CD14-positive monocyte (primary cell): ENCODE data around the gene DYRK1A. TPM values are rescaled to one million over a fixed set of nuclear protein-coding genes. Genes with fewer than 3 reads are reported as not detected.

Experiments
- DNase-seq, 3 donors: peaks; one replicate each; pipeline ENCODE4 v3.0.0-alpha.2; 2011 to 2022
- H2AFZ ChIP-seq: 2 replicates; pipeline ENCODE4 v1.6.0; 2012; ENCODE audit warnings: mild to moderate bottlenecking, low read depth, low read length, inconsistent platforms; ENCODE audit not compliant: insufficient read depth, poor library complexity, severe bottlenecking
- H3K27ac ChIP-seq, 2 donors: 1 replicate in 1 of 2; 2 replicates in 1 of 2; pipeline ENCODE4 v1.5.1; 2012 to 2013; ENCODE audit warnings: low read length in 2 of 2, control low read depth in 1 of 2, inconsistent platforms in 1 of 2, low read depth in 1 of 2, mild to moderate bottlenecking in 1 of 2
- H3K27me3 ChIP-seq, 2 donors: one replicate each; pipeline versions ENCODE4 v1.6.0 to v1.6.1; 2011 to 2013; ENCODE audit warnings: low read length in 2 of 2; ENCODE audit not compliant: control insufficient read depth in 2 of 2, insufficient read depth in 2 of 2
- H3K36me3 ChIP-seq, 2 donors: replicated peaks in 1 of 2; 1 replicate in 1 of 2; 2 replicates in 1 of 2; pipeline versions ENCODE4 v1.5.1 to v1.6.1; 2012 to 2013; ENCODE audit warnings: low read length in 2 of 2, control low read depth in 1 of 2, inconsistent platforms in 1 of 2, mild to moderate bottlenecking in 1 of 2; ENCODE audit not compliant: insufficient read depth in 2 of 2, control insufficient read depth in 1 of 2
- H3K4me1 ChIP-seq, 2 donors: 1 replicate in 1 of 2; 2 replicates in 1 of 2; pipeline versions ENCODE4 v1.5.1 to v1.6.1; 2012 to 2013; ENCODE audit warnings: low read length in 2 of 2, control low read depth in 1 of 2, inconsistent platforms in 1 of 2, mild to moderate bottlenecking in 1 of 2, moderate library complexity in 1 of 2; ENCODE audit not compliant: insufficient read depth in 2 of 2, control insufficient read depth in 1 of 2
- H3K4me2 ChIP-seq: replicated peaks from 2 replicates; pipeline ENCODE3; 2012; ENCODE audit warnings: low read length, moderate library complexity, mild to moderate bottlenecking; ENCODE audit not compliant: poor library complexity, severe bottlenecking; ENCODE audit errors: extremely low read depth
- H3K4me3 ChIP-seq, 3 experiments: fragments of 200-600 bp in 1 of 3; sonication (generic) in 1 of 3; replicated peaks in 1 of 3; 1 replicate in 2 of 3; 2 replicates in 1 of 3; pipeline ENCODE4 v1.5.1; 2011 to 2013; ENCODE audit warnings: low read length in 3 of 3, mild to moderate bottlenecking in 3 of 3, control low read depth in 2 of 3, low read depth in 2 of 3, inconsistent platforms in 1 of 3, moderate library complexity in 1 of 3
- H3K79me2 ChIP-seq: 2 replicates; pipeline ENCODE4 v1.6.0; 2012; ENCODE audit warnings: mild to moderate bottlenecking, control low read depth, inconsistent platforms, low read length, moderate library complexity; ENCODE audit not compliant: insufficient read depth
- H3K9ac ChIP-seq: 2 replicates; pipeline ENCODE4 v1.6.0; 2017; ENCODE audit warnings: low read length, mild to moderate bottlenecking; ENCODE audit not compliant: insufficient read depth, poor library complexity, severe bottlenecking
- H3K9me3 ChIP-seq, 2 donors: replicated peaks in 1 of 2; 1 replicate in 1 of 2; 2 replicates in 1 of 2; pipeline versions ENCODE4 v1.5.1 to v1.6.1; 2012 to 2013; ENCODE audit warnings: low read length in 2 of 2, control low read depth in 1 of 2; ENCODE audit not compliant: control insufficient read depth in 1 of 2, insufficient read depth in 1 of 2
- H4K20me1 ChIP-seq: 2 replicates; pipeline ENCODE4 v1.6.0; 2012; ENCODE audit warnings: mild to moderate bottlenecking, low read length, control low read depth, moderate library complexity; ENCODE audit not compliant: insufficient read depth
- H3K27ac Mint-ChIP-seq, 7 donors: one replicate each; pipeline ENCODE4 v1.8.0; 2020; ENCODE audit warnings: mild to moderate bottlenecking in 7 of 7, mixed read lengths in 7 of 7, moderate library complexity in 6 of 7, inconsistent platforms in 2 of 7
- H3K27me3 Mint-ChIP-seq, 3 donors: one replicate each; pipeline ENCODE4 v1.8.0; 2021 to 2022; ENCODE audit warnings: low read depth in 3 of 3, mild to moderate bottlenecking in 3 of 3, mixed read lengths in 3 of 3, moderate library complexity in 3 of 3, inconsistent platforms in 1 of 3
- H3K36me3 Mint-ChIP-seq, 2 donors: one replicate each; pipeline ENCODE4 v1.8.0; 2020; ENCODE audit warnings: mixed read lengths in 2 of 2, inconsistent platforms in 1 of 2, mild to moderate bottlenecking in 1 of 2
- H3K4me1 Mint-ChIP-seq: one replicate; pipeline ENCODE4 v1.8.0; 2020; ENCODE audit warnings: mild to moderate bottlenecking, mixed read lengths
- H3K4me3 Mint-ChIP-seq, 2 donors: one replicate each; pipeline ENCODE4 v1.8.0; 2020; ENCODE audit warnings: mild to moderate bottlenecking in 2 of 2, mixed read lengths in 2 of 2, moderate library complexity in 1 of 2
- H3K9me3 Mint-ChIP-seq, 7 donors: one replicate each; pipeline ENCODE4 v1.8.0; 2020 to 2022; ENCODE audit warnings: mixed read lengths in 7 of 7, mild to moderate bottlenecking in 6 of 7, moderate library complexity in 6 of 7, inconsistent platforms in 2 of 7
- WGBS: methylation state at CpG from one replicate; pipeline ENCODE4 v1.1.5; 2013; ENCODE audit warnings: missing lambda C conversion rate; ENCODE audit not compliant: insufficient coverage; 5-methylcytosine and 5-hydroxymethylcytosine counted together
- intact Hi-C, 2 donors: fragments of 100-400 bp; cut with micrococcal nuclease; formaldehyde crosslinking; loops; one replicate each; pipeline versions ENCODE4 v1.15.0 to v1.15.1; 2023
- polyA plus RNA-seq, 3 donors: library from polyadenylated mRNA; depleted of rRNA in 1 of 3; unstranded in 2 of 3; stranded (reverse) in 1 of 3; fragments of 300-500 nt in 2 of 3; fragments of >200 nt in 1 of 3; fragmentation: Illumina TruSeq in 2 of 3; gene quantifications; 1 replicate in 2 of 3; 2 replicates in 1 of 3; pipeline ENCODE4 v1.2.3, GENCODE V29; 2012 to 2021
- TF ChIP-seq, protein P1 (sequence below): fragments of 200-600 bp; IDR thresholded peaks from one replicate; pipeline ENCODE4 v1.8.0; 2022; ENCODE audit warnings: antibody characterized with exemption, mild to moderate bottlenecking

Gene DYRK1A
- polyA plus RNA-seq, 3 donors, result 1.8 to 53.5 (median 2.4) TPM

DNA sequence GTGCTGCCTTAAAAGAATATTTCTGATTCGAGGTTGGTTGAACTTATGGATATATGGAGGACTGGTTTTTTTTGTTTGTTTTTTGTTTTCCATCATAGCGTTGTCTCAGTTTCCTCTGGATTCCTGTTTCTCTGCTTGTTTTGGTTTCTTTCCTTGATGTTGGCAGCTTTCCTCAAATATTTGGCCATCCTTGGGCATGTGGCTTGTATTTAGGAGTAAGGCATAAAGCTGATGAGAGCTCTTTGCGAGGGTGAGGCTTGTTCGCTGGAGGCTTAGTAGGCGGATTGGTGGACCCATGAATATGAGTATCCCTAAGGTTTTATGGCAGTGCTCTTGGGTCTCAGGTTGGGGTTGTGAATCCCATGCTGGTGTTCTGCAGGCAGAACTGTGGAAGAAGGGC lies 22.9 kb downstream of the DYRK1A start:
- H3K9me3 Mint-ChIP-seq, result no peaks in the 10 kb centered on the region
- no peak overlapping the region for H3K4me3 ChIP-seq
- H3K36me3 Mint-ChIP-seq, result peaks cover 6 to 9% of the 10 kb centered on the region in 2 donors
- intact Hi-C loops, result no loop called here
- H3K9ac ChIP-seq, result no peak overlapping the region
- peaks cover 100% of the 10 kb centered on the region for H3K79me2 ChIP-seq
- H3K4me3 Mint-ChIP-seq, result no peak overlapping the region
- no peak overlapping the region for H3K4me2 ChIP-seq
- peak overlapping the region in 5 of 7 donors; percentile 22 to 78 (median 55) for H3K27ac Mint-ChIP-seq
- no peak overlapping the region for H2AFZ ChIP-seq
- 94% methylated on average over 2 of the region's 5 CpGs for WGBS
- no peaks in the 10 kb centered on the region for H3K27me3 ChIP-seq
- H4K20me1 ChIP-seq, result peaks cover 100% of the 10 kb centered on the region
- peaks cover 64% of the 10 kb centered on the region for H3K4me1 Mint-ChIP-seq
- H3K9me3 ChIP-seq, result no peaks in the 10 kb centered on the region
- no peak for DNase-seq
- H3K27me3 Mint-ChIP-seq, result peaks cover 0 to 4% (median 0%) of the 10 kb centered on the region in 3 donors
- TF ChIP-seq, protein P1, sequence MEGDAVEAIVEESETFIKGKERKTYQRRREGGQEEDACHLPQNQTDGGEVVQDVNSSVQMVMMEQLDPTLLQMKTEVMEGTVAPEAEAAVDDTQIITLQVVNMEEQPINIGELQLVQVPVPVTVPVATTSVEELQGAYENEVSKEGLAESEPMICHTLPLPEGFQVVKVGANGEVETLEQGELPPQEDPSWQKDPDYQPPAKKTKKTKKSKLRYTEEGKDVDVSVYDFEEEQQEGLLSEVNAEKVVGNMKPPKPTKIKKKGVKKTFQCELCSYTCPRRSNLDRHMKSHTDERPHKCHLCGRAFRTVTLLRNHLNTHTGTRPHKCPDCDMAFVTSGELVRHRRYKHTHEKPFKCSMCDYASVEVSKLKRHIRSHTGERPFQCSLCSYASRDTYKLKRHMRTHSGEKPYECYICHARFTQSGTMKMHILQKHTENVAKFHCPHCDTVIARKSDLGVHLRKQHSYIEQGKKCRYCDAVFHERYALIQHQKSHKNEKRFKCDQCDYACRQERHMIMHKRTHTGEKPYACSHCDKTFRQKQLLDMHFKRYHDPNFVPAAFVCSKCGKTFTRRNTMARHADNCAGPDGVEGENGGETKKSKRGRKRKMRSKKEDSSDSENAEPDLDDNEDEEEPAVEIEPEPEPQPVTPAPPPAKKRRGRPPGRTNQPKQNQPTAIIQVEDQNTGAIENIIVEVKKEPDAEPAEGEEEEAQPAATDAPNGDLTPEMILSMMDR, result no peak
- no peaks in the 10 kb centered on the region for H3K36me3 ChIP-seq
- peaks cover 5 to 19% of the 10 kb centered on the region in 2 donors for H3K4me1 ChIP-seq
- no peak overlapping the region for H3K27ac ChIP-seq

- H3K27me3 Mint-ChIP-seq, result peaks cover 0 to 4% (median 0%) of the 10 kb centered on the region in 3 donors
- peak overlapping the region in 1 of 2 donors; percentile 10 for H3K27ac ChIP-seq
These were observed 25.1 kb downstream of the DYRK1A start for GRCh38 chr21:37391666-37392065.

More at GRCh38 chr21:37391666-37392065, 25.1 kb downstream of the DYRK1A start:
- Mint-ChIP-seq H3K36me3 (peaks cover 6 to 9% of the 10 kb centered on the region in 2 donors), H3K4me1 (peaks cover 60% of the 10 kb centered on the region), H3K27ac (peak overlapping the region in 2 of 7 donors; percentile 3 to 33), H3K9me3 (no peaks in the 10 kb centered on the region), H3K4me3 (no peak overlapping the region)
- H2AFZ ChIP-seq, result no peak overlapping the region
- H3K27me3 ChIP-seq, result no peaks in the 10 kb centered on the region
- H3K4me3 ChIP-seq, result no peak overlapping the region
- H3K9ac ChIP-seq, result no peak overlapping the region
- H3K79me2 ChIP-seq, result peaks cover 100% of the 10 kb centered on the region
- intact Hi-C loops, result no loop called here
- H3K9me3 ChIP-seq, result no peaks in the 10 kb centered on the region
- no peak overlapping the region for H3K4me2 ChIP-seq
- no CpG with 5 or more reads among the region's 3 CpGs for WGBS
- no peak for DNase-seq
- TF ChIP-seq, protein P1, result no peak
- H4K20me1 ChIP-seq, result peaks cover 100% of the 10 kb centered on the region
- peaks cover 0 to 11% of the 10 kb centered on the region in 2 donors for H3K4me1 ChIP-seq
- no peaks in the 10 kb centered on the region for H3K36me3 ChIP-seq
